ENCODE results near the gene GALNT14.

Gene GALNT14

GRCh38 chr2:30903326-30903725 lies 234.9 kb downstream of the GALNT14 start:
- TF ChIP-seq CTCF (conservative IDR thresholded peaks at IDR 0.05; ENCODE audit: low read depth): no peak
- no peak overlapping the region for H3K27ac ChIP-seq
- POLR2A ChIA-PET (ENCODE audit: low non-redundant PET): no interaction called here
- CTCF ChIA-PET: no interaction called here
- no peak for DNase-seq (ENCODE audit: low spot score)

GRCh38 chr2:30900381-30900780 lies 237.9 kb downstream of the GALNT14 start:
- CTCF ChIA-PET: no interaction called here
- POLR2A ChIA-PET (ENCODE audit: low non-redundant PET): no interaction called here

GRCh38 chr2:30899516-30900054 lies 238.7 kb downstream of the GALNT14 start:
- H3K27ac ChIP-seq: no peak overlapping the region
- TF ChIP-seq CTCF (conservative IDR thresholded peaks at IDR 0.05; ENCODE audit: low read depth): no peak
- no peak for DNase-seq (ENCODE audit: low spot score)
- ChIA-PET POLR2A (ENCODE audit: low non-redundant PET) (no interaction called here), CTCF (no interaction called here)

More at GRCh38 chr2:30900381-30900780, 237.9 kb downstream of the GALNT14 start:
- H3K27ac ChIP-seq: no peak overlapping the region
- no peak for DNase-seq (ENCODE audit: low spot score)
- TF ChIP-seq CTCF (conservative IDR thresholded peaks at IDR 0.05; ENCODE audit: low read depth): no peak

DNA sequence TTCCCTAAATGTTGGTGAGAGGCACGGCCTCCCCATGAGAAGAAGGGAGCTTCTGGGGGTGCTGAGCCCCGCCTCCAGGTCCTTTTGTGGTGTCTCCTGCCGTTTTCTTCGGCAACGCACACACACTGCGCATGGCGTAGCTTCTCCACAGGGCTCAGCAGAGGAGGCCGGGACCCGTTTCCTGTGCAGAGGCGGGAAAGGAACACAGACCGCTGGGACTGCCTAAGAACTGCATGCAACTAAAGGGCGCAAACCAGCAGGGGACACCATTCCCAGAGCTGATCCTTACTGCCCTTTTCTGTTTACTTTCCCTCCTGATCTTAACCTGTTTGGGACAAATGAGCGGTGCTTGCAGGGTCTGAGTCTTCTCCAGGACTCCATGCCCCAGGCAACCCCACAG lies 240.7 kb downstream of the GALNT14 start:
- TF ChIP-seq CTCF (conservative IDR thresholded peaks at IDR 0.05; ENCODE audit: low read depth): no peak
- POLR2A ChIA-PET (ENCODE audit: low non-redundant PET): no interaction called here
- CTCF ChIA-PET: no interaction called here
- DNase-seq (ENCODE audit: low spot score): no peak
- H3K27ac ChIP-seq: no peak overlapping the region

DNA sequence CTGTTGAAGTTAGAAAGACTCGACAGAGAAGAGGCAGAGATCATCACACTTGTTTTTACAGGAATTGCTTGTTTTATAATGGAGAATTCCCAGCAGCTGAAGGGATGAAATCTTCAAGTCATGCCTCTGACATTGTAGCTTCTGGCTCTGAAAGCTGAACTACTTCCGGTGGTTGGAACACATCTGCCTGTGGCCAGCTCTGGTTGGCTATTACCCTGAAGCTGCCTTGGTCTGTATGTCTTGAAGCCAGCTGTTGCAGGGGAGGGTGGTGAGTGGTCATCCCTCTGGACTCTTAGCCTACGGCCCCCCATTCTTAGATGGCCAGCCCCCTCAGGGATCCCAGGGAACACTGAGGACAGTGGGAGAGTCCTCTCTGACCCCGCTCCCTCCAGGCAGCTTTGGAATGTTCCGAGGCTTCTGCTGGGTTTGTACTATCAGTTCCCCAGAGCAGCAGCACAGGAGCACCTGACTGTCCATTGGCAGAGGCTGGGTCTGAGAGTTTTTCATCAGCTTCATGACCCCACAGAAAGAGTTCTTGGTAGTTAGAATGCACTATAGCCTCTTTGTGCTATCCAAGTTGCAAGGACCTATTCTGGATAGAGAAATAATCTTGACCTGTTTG lies 243.6 kb downstream of the GALNT14 start:
- no peak overlapping the region for H3K27ac ChIP-seq
- ChIA-PET POLR2A (ENCODE audit: low non-redundant PET) (no interaction called here), CTCF (interaction anchor here (0.6 kb wide), 2 partner anchors 46 to 54 kb away, joined by 3 to 6 read pairs; no protein-coding TSS in a partner anchor)
- no peak for DNase-seq (ENCODE audit: low spot score)
- TF ChIP-seq CTCF (conservative IDR thresholded peaks at IDR 0.05; ENCODE audit: low read depth): no peak

DNA sequence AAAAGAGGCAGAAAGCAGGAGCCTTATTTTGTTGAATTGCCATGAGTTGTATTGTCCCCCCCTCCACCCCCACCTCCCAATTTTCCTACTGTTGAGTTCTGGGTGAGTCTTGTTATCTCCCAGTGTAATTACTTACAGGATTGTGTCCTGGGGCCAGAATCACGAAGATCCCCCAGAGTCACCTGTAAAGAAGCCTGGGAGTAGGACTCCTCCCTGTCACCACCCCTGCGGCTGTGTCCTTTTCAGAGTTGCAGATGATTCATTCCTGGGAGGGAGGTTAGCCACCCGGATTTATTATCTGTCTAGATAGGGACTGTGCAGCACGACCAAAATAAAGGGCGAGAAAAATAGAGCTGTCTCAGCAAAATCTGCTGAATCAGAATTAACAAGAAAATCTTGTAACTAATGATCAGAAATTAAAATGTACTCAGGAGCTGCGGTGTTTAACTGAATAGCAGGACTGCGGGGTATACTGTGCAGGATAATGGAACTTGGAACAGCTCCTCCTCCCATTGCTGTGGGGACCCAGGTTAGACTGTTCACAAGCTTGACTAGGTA lies 249.3 kb downstream of the GALNT14 start:
- no peak for DNase-seq (ENCODE audit: low spot score)
- H3K27ac ChIP-seq: no peak overlapping the region
- no peak for TF ChIP-seq CTCF (conservative IDR thresholded peaks at IDR 0.05; ENCODE audit: low read depth)
- CTCF ChIA-PET: interaction anchor here (0.8 kb wide), 1 partner anchor 82 kb away, joined by 3 read pairs; the partner anchor contains the start of gene CAPN13
- POLR2A ChIA-PET (ENCODE audit: low non-redundant PET): no interaction called here

All from RWPE1 (cell line).